Endothelial cell of umbilical vein (primary cell): ENCODE results near the gene CEP128. TPM values are rescaled to one million over a fixed set of nuclear protein-coding genes. Genes with fewer than 3 reads are reported as not detected.

ENCODE experiments used
- BruUV-seq: library from RNA; stranded (reverse); fragments of 400-500 nt; replicated peaks from 2 replicates; lab custom pipeline; 2021; lab: Mats Ljungman, UMichigan
- CTCF ChIA-PET: fragments of 300-600, 350-600 bp; sonication (Branson Sonifier 250); formaldehyde crosslinking; loops from one replicate; lab custom pipeline; 2021; ENCODE audit warnings: antibody characterized with exemption, inconsistent platforms; lab: Charles Lee
- POLR2A ChIA-PET: fragments of 300-600, 350-600 bp; sonication (Branson Sonifier 250); formaldehyde crosslinking; loops from one replicate; lab custom pipeline; 2021; ENCODE audit warnings: antibody characterized with exemption, inconsistent platforms; lab: Charles Lee
- DNase-seq: peaks from one replicate; pipeline ENCODE4 v3.0.0-alpha.2; 2011; ENCODE audit warnings: low read depth, low spot score
- FAIRE-seq: peaks from 2 replicates; lab custom pipeline; 2011; peaks lifted over from hg19 to GRCh38; lab: Jason Lieb, UNC
- H2AFZ ChIP-seq: 2 replicates; pipeline ENCODE4 v1.6.0; 2012; ENCODE audit warnings: low read depth, low read length, control low read depth, inconsistent platforms
- H3K27ac ChIP-seq: 2 replicates; pipeline ENCODE4 v1.5.1; 2011; ENCODE audit warnings: low read depth, mild to moderate bottlenecking, control low read depth, low read length, moderate library complexity; ENCODE audit not compliant: insufficient read depth
- H3K27me3 ChIP-seq, 2 experiments: 2 replicates each; pipeline versions ENCODE4 v1.6.0 to v1.6.1; 2011; ENCODE audit warnings: low read length in 2 of 2, mixed read lengths in 1 of 2; ENCODE audit not compliant: control insufficient read depth in 2 of 2, insufficient read depth in 2 of 2
- H3K36me3 ChIP-seq, 2 experiments: 2 replicates in 1 of 2; 3 replicates in 1 of 2; pipeline ENCODE4 v1.5.1; 2011; ENCODE audit warnings: low read length in 2 of 2, mild to moderate bottlenecking in 1 of 2, moderate library complexity in 1 of 2; ENCODE audit not compliant: control insufficient read depth in 2 of 2, insufficient read depth in 2 of 2; ENCODE audit errors: extremely low read depth in 1 of 2
- H3K4me1 ChIP-seq: 3 replicates; pipeline ENCODE4 v1.5.1; 2011; ENCODE audit warnings: mild to moderate bottlenecking, low read length; ENCODE audit not compliant: control insufficient read depth, insufficient read depth; ENCODE audit errors: extremely low read depth
- H3K4me2 ChIP-seq: 2 replicates; pipeline ENCODE4 v1.6.1; 2011; ENCODE audit warnings: low read length, control low read depth, mixed read lengths; ENCODE audit not compliant: insufficient read depth
- H3K4me3 ChIP-seq, 3 experiments: fragments of 200-600 bp in 1 of 3; sonication (generic), shearing (Covaris generic) in 1 of 3; replicated peaks in 1 of 3; 2 replicates each; pipeline ENCODE4 v1.5.1; 2011 to 2016; ENCODE audit warnings: control low read depth in 3 of 3, low read length in 3 of 3, mild to moderate bottlenecking in 2 of 3, inconsistent platforms in 1 of 3, low read depth in 1 of 3, moderate library complexity in 1 of 3; ENCODE audit not compliant: insufficient read depth in 1 of 3
- H3K79me2 ChIP-seq: 2 replicates; pipeline ENCODE4 v1.6.0; 2012; ENCODE audit warnings: low read length, inconsistent platforms; ENCODE audit not compliant: control insufficient read depth, insufficient read depth
- H3K9ac ChIP-seq: replicated peaks from 2 replicates; pipeline ENCODE3; 2011; ENCODE audit warnings: low read length, control low read depth; ENCODE audit not compliant: insufficient read depth; ENCODE audit errors: extremely low read depth
- H3K9me1 ChIP-seq: replicated peaks from 3 replicates; pipeline ENCODE4 v1.6.0; 2011; ENCODE audit warnings: mild to moderate bottlenecking, low read length; ENCODE audit not compliant: control insufficient read depth, insufficient read depth; ENCODE audit errors: extremely low read depth
- H3K9me3 ChIP-seq: replicated peaks from 2 replicates; pipeline ENCODE4 v1.5.1; 2012; ENCODE audit warnings: low read length, inconsistent platforms; ENCODE audit not compliant: control insufficient read depth, insufficient read depth
- H4K20me1 ChIP-seq: replicated peaks from 2 replicates; pipeline ENCODE3; 2011; ENCODE audit warnings: mild to moderate bottlenecking, low read length; ENCODE audit not compliant: control insufficient read depth, insufficient read depth; ENCODE audit errors: extremely low read depth
- EZH2 ChIP-seq: IDR thresholded peaks from 2 replicates; pipeline ENCODE4 v1.6.1; 2012; ENCODE audit warnings: borderline replicate concordance, low read depth, mild to moderate bottlenecking, moderate library complexity, low read length, inconsistent platforms; ENCODE audit not compliant: severe bottlenecking
- FOS ChIP-seq: IDR thresholded peaks from 2 replicates; pipeline ENCODE4 v1.6.1; 2011; ENCODE audit warnings: mild to moderate bottlenecking, low read length, moderate library complexity, borderline replicate concordance; ENCODE audit not compliant: insufficient read depth
- GATA2 ChIP-seq: IDR thresholded peaks from 2 replicates; pipeline ENCODE4 v1.7.0; 2011; ENCODE audit warnings: low read depth, mild to moderate bottlenecking, moderate library complexity, mixed read lengths, low read length; ENCODE audit not compliant: insufficient read length, insufficient read depth
- JUN ChIP-seq: IDR thresholded peaks from 2 replicates; pipeline ENCODE4 v1.6.1; 2011; ENCODE audit warnings: borderline replicate concordance, low read depth; ENCODE audit not compliant: insufficient read length, insufficient read depth
- MYC ChIP-seq: IDR thresholded peaks from one replicate; pipeline ENCODE4 v1.6.1; 2011; ENCODE audit warnings: mild to moderate bottlenecking, low read depth, low read length
- POLR2A ChIP-seq: IDR thresholded peaks from 2 replicates; pipeline ENCODE4 v1.6.1; 2012; ENCODE audit warnings: low read depth, mild to moderate bottlenecking, control low read depth, low read length
- POLR2AphosphoS5 ChIP-seq: IDR thresholded peaks from 2 replicates; pipeline ENCODE4 v1.6.1; 2012; ENCODE audit warnings: low read depth, mild to moderate bottlenecking, control low read depth, low read length, moderate library complexity; ENCODE audit not compliant: insufficient read depth
- dilution Hi-C: fragments of 300-500 bp; cut with MboI; formaldehyde crosslinking; loops from one replicate; pipeline ENCODE4 v1.15.0; 2019; ENCODE audit warnings: low sequenced_read_pairs; ENCODE audit not compliant: extremely low pct_ligation_motif_present
- intact Hi-C: fragments of 100-400 bp; cut with micrococcal nuclease; formaldehyde crosslinking; loops from one replicate; pipeline ENCODE4 v1.10.0; 2022
- polyA plus RNA-seq, 4 experiments: library from polyadenylated mRNA; depleted of rRNA in 3 of 4; stranded (reverse) in 3 of 4; unstranded in 1 of 4; fragments of >200 nt; gene quantifications; 2 replicates each; pipeline versions ENCODE4 v1.2.1 to v1.2.3, GENCODE V29; 2011 to 2012; ENCODE audit warnings: missing spikeins in 1 of 4
- total RNA-seq: library from RNA; stranded (reverse); gene quantifications from 2 replicates; pipeline ENCODE4 v1.2.3, GENCODE V29; 2021
- TF ChIP-seq, protein P1 (sequence below): IDR thresholded peaks from 2 replicates; pipeline ENCODE4 v1.6.1; 2011; ENCODE audit not compliant: insufficient read depth, insufficient read length
- TF ChIP-seq, protein P2 (sequence below), 2 donors: IDR thresholded peaks; 1 replicate in 1 of 2; 2 replicates in 1 of 2; pipeline ENCODE4 v1.5.1; 2011; ENCODE audit warnings: low read length in 2 of 2, mild to moderate bottlenecking in 2 of 2, moderate library complexity in 2 of 2, control low read depth in 1 of 2, inconsistent platforms in 1 of 2, low read depth in 1 of 2; ENCODE audit not compliant: insufficient read depth in 1 of 2; ENCODE audit errors: extremely low read depth in 1 of 2

The CEP128 gene
- total and polyA plus RNA-seq, 2 donors (not counting 3 experiments of a cell fraction or from before 2014, with no cell fraction given): 0.91 to 23.7 TPM

DNA sequence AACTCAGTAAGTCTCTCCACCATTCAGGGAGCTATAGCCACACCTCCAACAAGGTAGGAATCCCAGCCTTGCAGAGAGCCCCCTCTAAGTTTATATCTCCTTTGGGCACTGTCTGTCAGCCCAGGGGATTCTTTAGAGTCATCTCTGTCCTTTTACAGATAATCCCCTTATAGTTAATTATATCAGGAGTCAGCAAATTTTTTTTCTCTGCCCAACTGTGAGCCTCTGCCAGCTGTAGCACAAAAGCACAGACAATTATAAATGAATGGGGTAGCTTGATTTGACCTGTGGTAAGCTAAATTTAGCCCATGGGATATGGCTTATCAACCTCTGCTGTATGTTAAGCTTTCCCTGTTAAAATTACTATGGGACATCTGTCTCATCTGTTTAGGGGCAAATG lies 8.3 kb downstream of the CEP128 start:
- H3K9me1 ChIP-seq: no peaks in the 10 kb centered on the region
- H3K27ac ChIP-seq: no peak overlapping the region
- H3K9ac ChIP-seq: no peak overlapping the region
- no peak overlapping the region for H3K4me3 ChIP-seq
- ChIA-PET CTCF (interaction anchor here (1.3 to 1.6 kb wide), 2 partner anchors 11 to 13 kb away, joined by 3 to 4 read pairs; no protein-coding TSS in a partner anchor), POLR2A (no interaction called here)
- DNase-seq (no peak), FAIRE-seq (no peak)
- H3K79me2 ChIP-seq: peaks cover 19% of the 10 kb centered on the region
- dilution Hi-C loops: no loop called here
- H4K20me1 ChIP-seq: no peaks in the 10 kb centered on the region
- no peaks in the 10 kb centered on the region for H3K9me3 ChIP-seq
- no peak for TF ChIP-seq POLR2A
- TF ChIP-seq, protein P1, sequence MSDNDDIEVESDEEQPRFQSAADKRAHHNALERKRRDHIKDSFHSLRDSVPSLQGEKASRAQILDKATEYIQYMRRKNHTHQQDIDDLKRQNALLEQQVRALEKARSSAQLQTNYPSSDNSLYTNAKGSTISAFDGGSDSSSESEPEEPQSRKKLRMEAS: no peak
- no peak for TF ChIP-seq GATA2
- no peak for TF ChIP-seq EZH2
- no peak for TF ChIP-seq POLR2AphosphoS5
- TF ChIP-seq, protein P2, sequence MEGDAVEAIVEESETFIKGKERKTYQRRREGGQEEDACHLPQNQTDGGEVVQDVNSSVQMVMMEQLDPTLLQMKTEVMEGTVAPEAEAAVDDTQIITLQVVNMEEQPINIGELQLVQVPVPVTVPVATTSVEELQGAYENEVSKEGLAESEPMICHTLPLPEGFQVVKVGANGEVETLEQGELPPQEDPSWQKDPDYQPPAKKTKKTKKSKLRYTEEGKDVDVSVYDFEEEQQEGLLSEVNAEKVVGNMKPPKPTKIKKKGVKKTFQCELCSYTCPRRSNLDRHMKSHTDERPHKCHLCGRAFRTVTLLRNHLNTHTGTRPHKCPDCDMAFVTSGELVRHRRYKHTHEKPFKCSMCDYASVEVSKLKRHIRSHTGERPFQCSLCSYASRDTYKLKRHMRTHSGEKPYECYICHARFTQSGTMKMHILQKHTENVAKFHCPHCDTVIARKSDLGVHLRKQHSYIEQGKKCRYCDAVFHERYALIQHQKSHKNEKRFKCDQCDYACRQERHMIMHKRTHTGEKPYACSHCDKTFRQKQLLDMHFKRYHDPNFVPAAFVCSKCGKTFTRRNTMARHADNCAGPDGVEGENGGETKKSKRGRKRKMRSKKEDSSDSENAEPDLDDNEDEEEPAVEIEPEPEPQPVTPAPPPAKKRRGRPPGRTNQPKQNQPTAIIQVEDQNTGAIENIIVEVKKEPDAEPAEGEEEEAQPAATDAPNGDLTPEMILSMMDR (IDR thresholded peaks at IDR 0.05; ENCODE audit: extremely low read depth in 1 of 2, insufficient read depth in 1 of 2, low read depth in 1 of 2, low read length in 2 of 2): no peak
- TF ChIP-seq JUN: no peak
- no peak for TF ChIP-seq FOS
- no peak for TF ChIP-seq MYC
- H3K36me3 ChIP-seq: no peaks in the 10 kb centered on the region
- H3K4me1 ChIP-seq: no peaks in the 10 kb centered on the region
- intact Hi-C loops: no loop called here
- BruUV-seq: no TSS peak
- H3K4me2 ChIP-seq: no peak overlapping the region
- H2AFZ ChIP-seq: no peak overlapping the region
- no peaks in the 10 kb centered on the region for H3K27me3 ChIP-seq
